Fibroblast of mammary gland (primary cell): ENCODE results near the gene KCNQ1.
"Not testable (repeated sequence)": the region's sequence is repeated elsewhere in the genome, so short reads cannot be mapped to it uniquely, and the experiment has no call there.

Experiments used
- DNase-seq: peaks from one replicate; pipeline ENCODE4 v3.0.0-alpha.2; 2010; ENCODE audit warnings: low read depth
- H3K4me3 ChIP-seq: 2 replicates; pipeline ENCODE4 v1.5.1; 2011; ENCODE audit warnings: low read depth, mild to moderate bottlenecking, low read length, moderate library complexity; ENCODE audit not compliant: control insufficient read depth
- TF ChIP-seq, protein P1 (sequence below): conservative IDR thresholded peaks from 2 replicates; pipeline ENCODE4 v1.5.1; 2011; ENCODE audit warnings: low read depth, low read length, inconsistent platforms; ENCODE audit not compliant: control insufficient read depth, insufficient read depth

The KCNQ1 gene

DNA sequence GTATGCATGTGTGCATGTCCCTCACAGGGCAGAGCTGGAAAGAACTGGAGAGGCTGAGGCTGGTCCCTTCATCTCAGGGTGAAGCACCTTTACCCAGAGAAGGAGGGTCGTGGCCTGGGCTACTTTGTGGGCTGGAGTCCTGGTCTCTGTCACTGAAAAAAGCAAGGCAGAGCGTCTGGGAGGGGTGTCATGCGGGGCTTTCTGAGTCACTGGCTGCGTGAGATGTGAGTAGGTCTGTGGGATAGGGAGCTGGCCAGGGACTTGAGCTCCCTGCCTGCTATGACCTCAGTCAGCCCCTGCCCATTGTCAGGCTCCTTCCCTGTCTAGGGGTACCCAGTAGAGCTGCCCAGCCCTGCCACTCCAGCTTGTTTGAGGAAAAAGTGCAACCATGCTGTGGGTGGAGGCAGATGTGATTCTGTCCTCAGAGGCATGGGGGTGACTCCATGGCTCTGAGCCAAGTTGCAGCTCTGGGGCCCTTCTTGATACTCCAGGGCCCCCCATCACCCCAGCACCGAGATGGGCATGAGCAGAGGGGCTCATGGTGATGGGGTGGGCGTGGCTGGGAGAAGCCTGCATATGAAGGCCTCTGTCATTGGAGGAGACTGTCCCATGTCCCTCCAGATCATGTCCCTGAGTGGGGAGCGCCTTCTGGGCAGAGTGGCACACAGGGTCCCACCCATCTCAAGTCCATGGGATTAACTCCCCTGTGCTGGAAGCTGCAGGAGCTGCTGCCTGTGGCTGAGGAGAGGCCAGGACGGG lies 27.8 kb downstream of the KCNQ1 start:
- no peak overlapping the region for H3K4me3 ChIP-seq
- DNase-seq, result no peak
- TF ChIP-seq, protein P1, sequence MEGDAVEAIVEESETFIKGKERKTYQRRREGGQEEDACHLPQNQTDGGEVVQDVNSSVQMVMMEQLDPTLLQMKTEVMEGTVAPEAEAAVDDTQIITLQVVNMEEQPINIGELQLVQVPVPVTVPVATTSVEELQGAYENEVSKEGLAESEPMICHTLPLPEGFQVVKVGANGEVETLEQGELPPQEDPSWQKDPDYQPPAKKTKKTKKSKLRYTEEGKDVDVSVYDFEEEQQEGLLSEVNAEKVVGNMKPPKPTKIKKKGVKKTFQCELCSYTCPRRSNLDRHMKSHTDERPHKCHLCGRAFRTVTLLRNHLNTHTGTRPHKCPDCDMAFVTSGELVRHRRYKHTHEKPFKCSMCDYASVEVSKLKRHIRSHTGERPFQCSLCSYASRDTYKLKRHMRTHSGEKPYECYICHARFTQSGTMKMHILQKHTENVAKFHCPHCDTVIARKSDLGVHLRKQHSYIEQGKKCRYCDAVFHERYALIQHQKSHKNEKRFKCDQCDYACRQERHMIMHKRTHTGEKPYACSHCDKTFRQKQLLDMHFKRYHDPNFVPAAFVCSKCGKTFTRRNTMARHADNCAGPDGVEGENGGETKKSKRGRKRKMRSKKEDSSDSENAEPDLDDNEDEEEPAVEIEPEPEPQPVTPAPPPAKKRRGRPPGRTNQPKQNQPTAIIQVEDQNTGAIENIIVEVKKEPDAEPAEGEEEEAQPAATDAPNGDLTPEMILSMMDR, result no peak

DNA sequence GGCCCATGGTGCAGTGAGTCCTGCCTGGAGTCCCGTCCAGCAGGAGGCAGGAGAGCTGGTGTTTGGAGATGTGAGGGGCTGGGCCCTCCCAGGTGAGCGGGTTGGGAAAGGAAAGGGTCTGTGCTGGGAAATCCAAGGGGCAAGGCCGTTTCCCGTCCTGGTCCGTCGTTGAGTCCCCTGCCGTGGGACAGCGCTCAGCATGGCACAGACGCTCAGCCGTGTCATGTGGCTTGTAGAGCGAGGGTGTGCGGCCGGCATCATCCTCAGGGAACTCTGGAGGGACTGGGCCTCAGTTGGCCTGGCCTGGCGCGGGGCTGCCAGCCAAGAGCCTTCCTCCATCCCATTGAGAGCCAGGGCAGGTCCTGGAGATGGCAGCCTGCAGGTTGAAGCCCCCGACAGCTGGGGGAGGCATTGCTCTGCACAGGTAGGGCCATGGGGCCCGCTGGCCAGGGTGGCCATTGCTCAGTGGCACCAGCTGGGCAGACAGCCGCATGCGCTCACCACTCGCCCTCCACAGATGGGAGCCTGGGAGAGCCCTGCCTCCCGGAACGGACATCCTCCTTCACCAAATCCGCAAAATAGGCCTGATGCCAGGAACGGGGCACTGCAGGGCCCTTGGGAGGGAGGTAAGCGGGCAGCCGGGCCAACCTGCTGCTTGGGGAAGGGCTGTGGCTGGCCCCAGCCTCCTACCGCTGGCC lies 28.7 kb downstream of the KCNQ1 start:
- no peak overlapping the region for H3K4me3 ChIP-seq
- TF ChIP-seq, protein P1, result no peak
- DNase-seq, result no peak

DNA sequence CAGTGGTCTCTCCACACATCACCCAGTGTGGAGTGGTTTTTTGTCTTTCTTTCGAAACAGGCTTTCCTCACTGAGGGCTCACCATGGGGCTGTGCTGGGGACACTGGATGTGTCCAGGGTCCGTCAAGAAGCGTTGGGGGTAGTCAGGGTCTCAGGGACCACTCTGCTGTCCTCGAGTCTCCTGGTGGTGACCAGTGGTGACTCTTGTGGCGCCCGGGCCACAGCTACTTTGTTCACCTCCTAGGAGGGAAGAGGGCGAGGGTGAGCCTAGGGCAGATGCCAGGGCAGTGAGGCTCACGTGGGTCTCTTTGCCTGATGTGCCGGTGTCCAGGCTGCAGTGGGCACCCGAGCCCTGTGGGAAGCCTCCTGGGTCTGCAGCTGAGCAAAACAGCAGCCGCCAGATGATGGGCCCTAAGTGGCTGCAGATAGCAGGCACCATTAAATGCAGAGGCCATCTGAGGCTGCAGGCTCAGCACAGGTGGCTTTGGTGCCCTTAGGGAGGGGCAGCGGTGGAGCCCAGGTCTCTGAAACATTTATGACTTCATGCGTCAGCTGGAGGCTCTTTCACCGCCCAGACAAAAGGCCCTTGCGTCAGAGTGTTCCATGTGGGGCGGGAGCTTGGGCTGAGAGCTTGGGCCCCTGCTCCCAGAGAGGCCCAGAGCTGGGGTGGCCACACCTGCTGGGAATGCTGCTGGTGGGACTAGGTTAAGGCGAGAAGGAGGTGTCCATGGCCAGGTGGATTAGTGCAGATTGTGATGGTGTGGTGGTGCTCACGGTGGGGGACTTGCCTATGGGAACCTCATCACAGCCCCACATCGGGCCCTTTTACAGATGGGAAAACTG lies 29.5 kb downstream of the KCNQ1 start:
- H3K4me3 ChIP-seq, result no peak overlapping the region
- no peak for DNase-seq
- TF ChIP-seq, protein P1, result no peak

DNA sequence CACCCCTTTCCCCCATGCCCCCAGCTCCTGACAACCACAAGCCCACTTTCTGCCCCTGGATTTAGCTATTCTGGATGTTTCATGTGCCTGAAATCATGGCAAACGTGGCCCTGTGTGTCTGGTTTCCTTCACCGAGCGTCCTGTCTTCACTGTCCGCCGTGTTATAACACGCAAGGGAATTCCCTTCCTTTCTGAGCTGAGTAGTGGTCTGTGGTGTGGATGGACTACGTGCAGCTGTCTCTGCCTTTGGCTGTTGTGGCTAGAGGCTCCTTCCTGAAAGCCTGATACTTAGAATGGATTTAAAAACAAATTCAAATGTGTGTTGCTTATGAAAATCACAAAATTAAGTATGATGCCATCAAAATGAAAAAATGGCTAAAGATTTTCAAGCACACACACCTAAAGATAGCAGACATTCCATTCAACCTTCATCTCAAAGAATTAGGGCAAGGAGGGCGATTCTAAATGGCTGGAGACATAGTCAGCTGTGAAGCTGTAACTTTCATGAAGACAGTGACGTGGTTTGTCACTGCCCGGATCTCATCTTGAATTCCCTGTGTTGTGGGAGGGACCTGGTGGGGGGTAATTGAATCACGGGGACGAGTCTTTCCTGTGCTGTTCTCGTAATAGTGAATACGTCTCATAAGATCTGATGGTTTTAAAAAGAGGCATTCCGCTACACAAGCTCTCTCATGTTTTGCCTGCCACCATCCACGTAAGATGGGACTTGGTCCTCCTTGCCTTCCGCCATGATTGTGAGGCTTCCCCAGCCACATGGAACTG lies 30.5 kb downstream of the KCNQ1 start:
- TF ChIP-seq, protein P1, result no peak
- no peak overlapping the region for H3K4me3 ChIP-seq
- no peak for DNase-seq

DNA sequence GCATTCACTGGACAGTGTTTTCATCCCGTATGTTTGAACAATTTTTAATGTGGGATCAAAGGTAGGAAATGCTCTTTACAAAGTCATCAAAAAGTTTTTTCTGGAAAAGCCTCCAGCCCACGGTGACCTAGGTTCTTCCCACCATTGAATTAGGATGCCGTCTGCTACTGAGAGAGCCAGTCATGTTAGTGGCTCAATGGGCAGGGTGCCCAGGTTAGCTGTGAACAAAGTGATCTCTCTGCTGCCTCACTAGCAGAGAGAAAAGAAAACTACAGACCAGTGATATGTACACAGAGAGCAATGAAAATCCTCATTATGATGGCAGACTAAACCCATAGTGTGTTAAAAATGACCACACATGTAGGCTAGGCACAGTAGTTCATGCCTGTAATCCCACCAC lies 32.4 kb downstream of the KCNQ1 start:
- TF ChIP-seq, protein P1, result no peak
- DNase-seq, result no peak
- no peak overlapping the region for H3K4me3 ChIP-seq

DNA sequence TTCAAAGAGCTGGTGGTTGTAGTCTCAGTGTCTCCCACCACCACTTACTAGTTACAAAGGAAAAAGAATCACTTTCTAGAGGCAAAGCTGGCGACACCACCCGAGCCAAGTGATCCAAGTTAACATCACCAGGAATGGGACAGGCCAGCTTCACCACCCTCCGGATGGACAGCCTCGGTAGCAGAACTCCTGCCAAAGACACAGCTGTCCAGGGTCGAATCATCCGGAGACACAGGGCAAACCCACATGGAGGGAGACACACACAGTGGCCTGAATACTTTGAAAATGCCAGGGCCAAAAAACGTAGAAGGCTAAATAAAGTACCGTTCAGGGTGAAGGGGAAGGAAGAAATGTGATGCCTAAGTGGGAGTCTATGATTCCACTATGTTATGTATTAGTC lies 33.1 kb downstream of the KCNQ1 start:
- no peak for DNase-seq
- TF ChIP-seq, protein P1, result no peak
- H3K4me3 ChIP-seq, result no peak overlapping the region

DNA sequence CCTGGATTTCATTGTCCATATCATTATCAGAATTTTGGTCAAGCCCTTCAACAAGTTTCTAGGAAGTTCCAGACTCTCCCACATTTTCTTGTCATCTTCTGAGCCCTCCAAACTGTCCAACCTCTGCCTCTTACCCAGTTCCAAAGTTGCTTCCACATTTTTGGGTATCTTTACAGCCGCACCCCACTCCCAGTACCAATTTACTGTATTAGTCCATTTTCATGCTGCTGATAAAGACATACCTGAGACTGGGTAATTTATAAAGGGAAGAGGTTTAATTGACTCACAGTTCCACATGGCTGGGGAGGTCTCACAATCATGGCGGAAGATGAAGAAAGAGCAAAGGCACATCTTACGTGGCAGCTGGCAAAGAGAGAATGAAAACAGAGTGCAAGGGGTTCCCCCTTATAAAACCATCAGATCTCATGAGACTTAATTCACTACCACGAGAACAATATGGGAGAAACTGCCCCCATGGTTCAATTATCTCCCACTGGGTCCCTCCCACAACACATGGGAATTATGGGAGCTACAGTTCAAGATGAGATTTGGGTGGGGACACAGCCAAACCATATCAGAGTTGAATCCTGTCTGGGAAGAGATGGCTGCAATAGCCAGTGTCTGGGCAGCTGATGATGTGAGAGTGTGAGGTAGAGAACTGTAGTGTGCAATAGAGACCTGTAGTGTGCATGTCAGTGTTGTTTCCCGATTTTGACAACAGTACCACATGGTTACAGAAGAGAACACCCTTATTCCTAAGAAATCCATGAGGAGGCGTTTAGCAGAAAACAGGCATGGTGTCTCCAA lies 35.5 kb downstream of the KCNQ1 start:
- not testable (repeated sequence) for DNase-seq, H3K4me3 ChIP-seq
